GM12878 (cell line): ENCODE data around the gene NEAT1. TPM values are rescaled to one million over a fixed set of nuclear protein-coding genes. Genes with fewer than 3 reads are reported as not detected.

Source experiments
- ATAC-seq: fragments of 200-7000 bp; cut with Tn5 transposase; 3 replicates; pipeline ENCODE4 v1.9.1; 2020; ENCODE audit warnings: mild to moderate bottlenecking, moderate library complexity
- BruUV-seq: library from RNA; stranded (reverse); fragments of 400-500 nt; replicated peaks from 2 replicates; lab custom pipeline; 2021; lab: Mats Ljungman, UMichigan
- CTCF ChIA-PET: fragments of 300-600 bp; sonication (Branson Sonifier 250); formaldehyde crosslinking; extraction: SDS; loops from one replicate; lab custom pipeline; 2021; ENCODE audit warnings: inconsistent platforms; lab: Yijun Ruan, JAX
- POLR2A ChIA-PET: fragments of 350-600 bp; formaldehyde crosslinking; extraction: SDS; loops from one replicate; lab custom pipeline; 2021; ENCODE audit warnings: inconsistent platforms; lab: Charles Lee
- RAD21 ChIA-PET: fragments of 300-600 bp; sonication (Branson Sonifier 250); formaldehyde crosslinking; loops from one replicate; lab custom pipeline; 2023; ENCODE audit warnings: antibody characterized with exemption; ENCODE audit not compliant: unreplicated experiment; lab: Charles Lee
- SMC1A ChIA-PET: fragments of 300-600 bp; sonication (Branson Sonifier 250); formaldehyde crosslinking; loops from one replicate; lab custom pipeline; 2023; ENCODE audit not compliant: unreplicated experiment, uncharacterized antibody; lab: Charles Lee
- DNase-seq: peaks from one replicate; pipeline ENCODE4 v3.0.0-alpha.2; 2011; ENCODE audit warnings: low read depth, low spot score
- FAIRE-seq: peaks from 3 replicates; lab custom pipeline; 2011; peaks lifted over from hg19 to GRCh38; lab: Jason Lieb, UNC
- H2AFZ ChIP-seq: 2 replicates; pipeline ENCODE4 v1.6.0; 2011; ENCODE audit warnings: low read depth, low read length, control low read depth; ENCODE audit not compliant: control insufficient read depth
- H3K27ac ChIP-seq: 2 replicates; pipeline ENCODE4 v1.5.1; 2011; ENCODE audit warnings: control low read depth; ENCODE audit not compliant: control insufficient read depth, insufficient read depth
- H3K27me3 ChIP-seq, 2 experiments: replicated peaks in 1 of 2; 2 replicates each; pipeline versions ENCODE4 v1.6.0 to v1.6.1; 2011; ENCODE audit warnings: low read length in 1 of 2; ENCODE audit not compliant: control insufficient read depth in 2 of 2, insufficient read depth in 2 of 2
- H3K36me3 ChIP-seq, 2 experiments: 2 replicates each; pipeline ENCODE4 v1.5.1; 2011; ENCODE audit warnings: low read length in 1 of 2; ENCODE audit not compliant: control insufficient read depth in 2 of 2, insufficient read depth in 2 of 2
- H3K4me1 ChIP-seq: 2 replicates; pipeline ENCODE4 v1.6.1; 2011; ENCODE audit warnings: mild to moderate bottlenecking, low read length, moderate library complexity, mixed read lengths; ENCODE audit not compliant: control insufficient read depth, insufficient read depth
- H3K4me2 ChIP-seq: 2 replicates; pipeline ENCODE4 v1.6.0; 2011; ENCODE audit warnings: control low read depth; ENCODE audit not compliant: control insufficient read depth, insufficient read depth
- H3K4me3 ChIP-seq: fragments of 200-600 bp; sonication (generic); 2 replicates; pipeline ENCODE4 v1.5.1; 2016
- H3K79me2 ChIP-seq: 2 replicates; pipeline ENCODE4 v1.6.0; 2011; ENCODE audit warnings: low read length; ENCODE audit not compliant: control insufficient read depth, insufficient read depth
- H3K9ac ChIP-seq: 2 replicates; pipeline ENCODE4 v1.8.0; 2011; ENCODE audit warnings: low read length, control low read depth, mixed read lengths; ENCODE audit not compliant: control insufficient read depth, insufficient read depth
- H3K9me3 ChIP-seq: replicated peaks from 3 replicates; pipeline ENCODE4 v1.5.1; 2011; ENCODE audit warnings: mild to moderate bottlenecking, low read length; ENCODE audit not compliant: control insufficient read depth, insufficient read depth
- H4K20me1 ChIP-seq: 2 replicates; pipeline ENCODE4 v1.6.0; 2011; ENCODE audit not compliant: control insufficient read depth, insufficient read depth
- ATF3 ChIP-seq: IDR thresholded peaks from 2 replicates; pipeline ENCODE4 v1.6.1; 2011; ENCODE audit warnings: low read depth, mild to moderate bottlenecking, low read length, moderate library complexity, borderline replicate concordance; ENCODE audit errors: extremely low read depth
- BACH1 ChIP-seq: fragments of 450-650 bp; IDR thresholded peaks from 2 replicates; pipeline ENCODE4 v1.6.1; 2017; ENCODE audit warnings: mild to moderate bottlenecking, borderline replicate concordance
- IKZF1 ChIP-seq: fragments of 450-650 bp; conservative IDR thresholded peaks from 2 replicates; pipeline ENCODE4 v1.6.1; 2017; ENCODE audit warnings: antibody characterized with exemption, mild to moderate bottlenecking
- MLLT1 ChIP-seq: fragments of 450-650 bp; IDR thresholded peaks from 2 replicates; pipeline ENCODE4 v1.6.1; 2016; ENCODE audit warnings: mild to moderate bottlenecking
- POLR2AphosphoS2 ChIP-seq: IDR thresholded peaks from 2 replicates; pipeline ENCODE4 v1.6.1; 2011; ENCODE audit warnings: low read depth, mild to moderate bottlenecking, low read length, improper control_type of control experiment, moderate library complexity
- POU2F2 ChIP-seq: IDR thresholded peaks from 3 replicates; pipeline ENCODE4 v1.6.1; 2011; ENCODE audit warnings: low read depth, mild to moderate bottlenecking, low read length, borderline replicate concordance
- RELB ChIP-seq: fragments of 450-650 bp; IDR thresholded peaks from 2 replicates; pipeline ENCODE4 v1.6.1; 2017; ENCODE audit warnings: low read depth, mild to moderate bottlenecking, moderate library complexity
- SREBF2 ChIP-seq: IDR thresholded peaks from 2 replicates; pipeline ENCODE4 v1.6.1; 2012; ENCODE audit warnings: mild to moderate bottlenecking, low read length
- TCF12 ChIP-seq: IDR thresholded peaks from 2 replicates; pipeline ENCODE4 v1.6.1; 2011; ENCODE audit warnings: low read depth, mild to moderate bottlenecking, low read length
- TCF3 ChIP-seq: IDR thresholded peaks from 2 replicates; pipeline ENCODE4 v1.6.1; 2012; ENCODE audit warnings: low read depth, mild to moderate bottlenecking, low read length, borderline replicate concordance; ENCODE audit not compliant: insufficient read depth
- ZNF274 ChIP-seq: IDR thresholded peaks from one replicate; pipeline ENCODE4 v1.8.0; 2011; ENCODE audit not compliant: insufficient read length, insufficient read depth
- ZNF384 ChIP-seq: IDR thresholded peaks from 2 replicates; pipeline ENCODE4 v1.6.1; 2012; ENCODE audit warnings: low read depth, mild to moderate bottlenecking, low read length, improper control_type of control experiment, borderline replicate concordance
- ZNF687 ChIP-seq: fragments of 450-650 bp; IDR thresholded peaks from 2 replicates; pipeline ENCODE4 v1.6.1; 2017; ENCODE audit warnings: mild to moderate bottlenecking, moderate library complexity
- WGBS: methylation state at CpG from one replicate; pipeline ENCODE4 v1.1.6; 2016; ENCODE audit warnings: low lambda C conversion rate; ENCODE audit not compliant: insufficient replicate concordance, insufficient coverage; ENCODE audit errors: missing lambda C conversion rate; 5-methylcytosine and 5-hydroxymethylcytosine counted together
- in situ Hi-C: fragments of 300-500 bp; cut with MboI; formaldehyde crosslinking; loops from 9 replicates; pipeline ENCODE4 v1.14.3; 2018; ENCODE audit warnings: mixed read lengths
- intact Hi-C: fragments of 100-400 bp; cut with micrococcal nuclease; formaldehyde crosslinking; loops from one replicate; pipeline ENCODE4 v1.14.2; 2022; ENCODE audit not compliant: unreplicated experiment
- polyA plus RNA-seq, 11 experiments: library from polyadenylated mRNA; depleted of rRNA in 4 of 11; unstranded in 6 of 11; stranded (reverse) in 5 of 11; fragments of >200 nt; fragmentation: Nextera tagmentation in 4 of 11; fragmentation: Illumina TruSeq in 1 of 11; extraction: Ambion mirVana in 4 of 11; extraction: Trizol in 1 of 11; gene quantifications; 1 replicate in 1 of 11; 2 replicates in 10 of 11; pipeline versions ENCODE4 v1.2.1 to v1.2.3, GENCODE V29; 2011 to 2016; ENCODE audit warnings: inconsistent platforms in 2 of 11, missing spikeins in 2 of 11, low read depth in 1 of 11
- total RNA-seq, 4 experiments: library from RNA; depleted of rRNA in 3 of 4; stranded (reverse); fragments of >200 nt in 3 of 4; fragmentation: Illumina TruSeq in 1 of 4; extraction: Trizol in 1 of 4; gene quantifications; 2 replicates each; pipeline versions ENCODE4 v1.2.1 to v1.2.3, GENCODE V29; 2013 to 2021

Gene NEAT1
- total and polyA plus RNA-seq, 10 of the 15 experiments (the other 5 are each of a cell fraction or from before 2014, with no cell fraction given) = 13.6 to 328 (median 69.4) TPM

- Histone ChIP-seq H2AFZ (no peak overlapping the region), H3K9me3 (no peaks in the 10 kb centered on the region), H3K9ac (peak overlapping the region; percentile 99), H3K27me3 (no peaks in the 10 kb centered on the region), H3K4me1 (peaks cover 51% of the 10 kb centered on the region), H3K36me3 (no peaks in the 10 kb centered on the region), H3K4me2 (peak overlapping the region; percentile 100), H4K20me1 (peaks cover 13% of the 10 kb centered on the region), H3K27ac (peak overlapping the region; percentile 100), H3K4me3 (peak overlapping the region; percentile 79), H3K79me2 (peaks cover 88% of the 10 kb centered on the region)
- ChIA-PET RAD21 (interaction anchor here (0.5 to 15.3 kb wide), 17 partner anchors 10 to 168 kb away, joined by 3 to 282 read pairs (median 5); partner anchors contain the start of genes MALAT1 and SCYL1), CTCF (interaction anchor here (0.7 to 15.3 kb wide), 18 partner anchors 9 to 88 kb away, joined by 3 to 362 read pairs (median 4); partner anchors contain the start of gene MALAT1), SMC1A (interaction anchor here (1.0 to 12.7 kb wide), 16 partner anchors 10 to 193 kb away, joined by 3 to 232 read pairs (median 8); partner anchors contain the start of genes FAM89B and MALAT1), POLR2A (interaction anchor here (0.6 to 13.6 kb wide), 34 partner anchors 10 to 218 kb away, joined by 3 to 323 read pairs (median 4); partner anchors contain the start of genes FRMD8, MALAT1, SCYL1 and SIPA1)
- DNase-seq (no peak), FAIRE-seq (no peak), ATAC-seq (no peak)
- 0% methylated on average over 6 of the region's 6 CpGs for WGBS
- in situ Hi-C loops = loop anchor here (5.0 to 10.0 kb wide), 2 partner anchors 87 to 555 kb away; no protein-coding TSS in a partner anchor
- BruUV-seq = no TSS peak
- intact Hi-C loops = loop anchor here (2.0 to 5.0 kb wide), 4 partner anchors 21 to 152 kb away; partner anchors contain the start of genes FAM89B and ZNRD2
- peak; percentile 91 for TF ChIP-seq MLLT1
- TF ChIP-seq RELB = peak; percentile 70; the same call in 1 of the 2 replicates
- peak; percentile 20; the same call in 1 of the 2 replicates for TF ChIP-seq TCF3
- no peak for TF ChIP-seq SREBF2
- TF ChIP-seq BACH1 = peak; percentile 73
- no peak for TF ChIP-seq ATF3
- no peak for TF ChIP-seq ZNF274
- TF ChIP-seq ZNF384 = peak; percentile 37; the same call in 1 of the 2 replicates
- peak; percentile 45 for TF ChIP-seq IKZF1
- peak; percentile 7; the same call in 1 of the 3 replicates for TF ChIP-seq POU2F2
- TF ChIP-seq TCF12 = peak; percentile 34; the same call in 1 of the 2 replicates
- TF ChIP-seq POLR2AphosphoS2 = 0 out of 2 replicates have a peak, but pooled peaks have one; percentile 69
- TF ChIP-seq ZNF687 = peak; percentile 83
Observed at GRCh38 chr11:65419772-65420481, 2.7 kb upstream of the NEAT1 start.
